ENCODE measurements around the gene SSR3.
"Not testable (repeated sequence)": the region's sequence is repeated elsewhere in the genome, so short reads cannot be mapped to it uniquely, and the experiment has no call there.

SSR3 gene

DNA sequence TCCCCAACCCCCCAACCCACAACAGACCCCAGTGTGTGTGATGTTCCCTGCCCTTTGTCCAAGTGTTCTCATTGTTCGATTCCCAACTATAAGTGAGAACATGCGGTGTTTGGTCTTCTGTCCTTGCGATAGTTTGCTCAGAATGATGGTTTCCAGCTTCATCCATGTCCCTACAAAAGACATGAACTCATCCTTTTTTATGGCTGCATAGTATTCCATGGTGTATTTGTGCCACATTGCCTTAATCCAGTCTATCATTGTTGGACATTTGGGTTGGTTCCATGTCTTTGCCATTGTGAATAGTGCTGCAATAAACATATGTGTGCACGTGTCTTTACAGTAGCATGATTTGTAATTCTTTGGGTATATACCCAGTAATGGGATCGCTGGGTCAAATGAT is 34.9 kb upstream of the SSR3 start:
- H3K27ac ChIP-seq (replicated peaks): peak overlapping the region; percentile 35
- not testable (repeated sequence) for H3K27me3 ChIP-seq (ENCODE audit: insufficient read depth, poor library complexity, severe bottlenecking); H3K4me3 ChIP-seq (replicated peaks; ENCODE audit: insufficient read depth, low read length); DNase-seq (ENCODE audit: low read depth in 1 of 2, low spot score in 1 of 2)

DNA sequence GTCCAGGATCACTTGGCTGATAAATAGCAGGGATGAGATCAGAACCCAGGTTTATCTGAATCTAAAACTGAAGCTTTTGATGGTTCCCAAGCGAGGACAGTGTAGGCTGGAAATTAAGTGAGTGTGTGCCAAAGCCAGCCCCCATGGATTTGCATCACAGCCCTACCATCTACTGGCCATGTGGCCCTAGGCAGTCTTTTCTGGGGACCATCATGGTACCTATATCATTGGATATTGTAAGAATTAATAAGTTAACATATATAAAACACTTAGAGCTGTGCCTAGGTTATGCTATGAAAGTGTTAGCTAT is 32.8 kb upstream of the SSR3 start:
- DNase-seq (ENCODE audit: low read depth in 1 of 2, low spot score in 1 of 2): no peak
- Histone ChIP-seq H3K27me3 (ENCODE audit: insufficient read depth, poor library complexity, severe bottlenecking) (no peaks in the 10 kb centered on the region), H3K27ac (replicated peaks) (peak overlapping the region; percentile 64), H3K4me3 (replicated peaks; ENCODE audit: insufficient read depth, low read length) (no peak overlapping the region)
- TF ChIP-seq POLR2AphosphoS5 (IDR thresholded peaks at IDR 0.05; ENCODE audit: low read depth): no peak
- TF ChIP-seq, protein P1, sequence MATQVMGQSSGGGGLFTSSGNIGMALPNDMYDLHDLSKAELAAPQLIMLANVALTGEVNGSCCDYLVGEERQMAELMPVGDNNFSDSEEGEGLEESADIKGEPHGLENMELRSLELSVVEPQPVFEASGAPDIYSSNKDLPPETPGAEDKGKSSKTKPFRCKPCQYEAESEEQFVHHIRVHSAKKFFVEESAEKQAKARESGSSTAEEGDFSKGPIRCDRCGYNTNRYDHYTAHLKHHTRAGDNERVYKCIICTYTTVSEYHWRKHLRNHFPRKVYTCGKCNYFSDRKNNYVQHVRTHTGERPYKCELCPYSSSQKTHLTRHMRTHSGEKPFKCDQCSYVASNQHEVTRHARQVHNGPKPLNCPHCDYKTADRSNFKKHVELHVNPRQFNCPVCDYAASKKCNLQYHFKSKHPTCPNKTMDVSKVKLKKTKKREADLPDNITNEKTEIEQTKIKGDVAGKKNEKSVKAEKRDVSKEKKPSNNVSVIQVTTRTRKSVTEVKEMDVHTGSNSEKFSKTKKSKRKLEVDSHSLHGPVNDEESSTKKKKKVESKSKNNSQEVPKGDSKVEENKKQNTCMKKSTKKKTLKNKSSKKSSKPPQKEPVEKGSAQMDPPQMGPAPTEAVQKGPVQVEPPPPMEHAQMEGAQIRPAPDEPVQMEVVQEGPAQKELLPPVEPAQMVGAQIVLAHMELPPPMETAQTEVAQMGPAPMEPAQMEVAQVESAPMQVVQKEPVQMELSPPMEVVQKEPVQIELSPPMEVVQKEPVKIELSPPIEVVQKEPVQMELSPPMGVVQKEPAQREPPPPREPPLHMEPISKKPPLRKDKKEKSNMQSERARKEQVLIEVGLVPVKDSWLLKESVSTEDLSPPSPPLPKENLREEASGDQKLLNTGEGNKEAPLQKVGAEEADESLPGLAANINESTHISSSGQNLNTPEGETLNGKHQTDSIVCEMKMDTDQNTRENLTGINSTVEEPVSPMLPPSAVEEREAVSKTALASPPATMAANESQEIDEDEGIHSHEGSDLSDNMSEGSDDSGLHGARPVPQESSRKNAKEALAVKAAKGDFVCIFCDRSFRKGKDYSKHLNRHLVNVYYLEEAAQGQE (IDR thresholded peaks at IDR 0.05; ENCODE audit: insufficient replicate concordance, low read depth): no peak
- no peak for TF ChIP-seq GABPA (IDR thresholded peaks at IDR 0.05; ENCODE audit: low read depth)
- TF ChIP-seq, protein P2, sequence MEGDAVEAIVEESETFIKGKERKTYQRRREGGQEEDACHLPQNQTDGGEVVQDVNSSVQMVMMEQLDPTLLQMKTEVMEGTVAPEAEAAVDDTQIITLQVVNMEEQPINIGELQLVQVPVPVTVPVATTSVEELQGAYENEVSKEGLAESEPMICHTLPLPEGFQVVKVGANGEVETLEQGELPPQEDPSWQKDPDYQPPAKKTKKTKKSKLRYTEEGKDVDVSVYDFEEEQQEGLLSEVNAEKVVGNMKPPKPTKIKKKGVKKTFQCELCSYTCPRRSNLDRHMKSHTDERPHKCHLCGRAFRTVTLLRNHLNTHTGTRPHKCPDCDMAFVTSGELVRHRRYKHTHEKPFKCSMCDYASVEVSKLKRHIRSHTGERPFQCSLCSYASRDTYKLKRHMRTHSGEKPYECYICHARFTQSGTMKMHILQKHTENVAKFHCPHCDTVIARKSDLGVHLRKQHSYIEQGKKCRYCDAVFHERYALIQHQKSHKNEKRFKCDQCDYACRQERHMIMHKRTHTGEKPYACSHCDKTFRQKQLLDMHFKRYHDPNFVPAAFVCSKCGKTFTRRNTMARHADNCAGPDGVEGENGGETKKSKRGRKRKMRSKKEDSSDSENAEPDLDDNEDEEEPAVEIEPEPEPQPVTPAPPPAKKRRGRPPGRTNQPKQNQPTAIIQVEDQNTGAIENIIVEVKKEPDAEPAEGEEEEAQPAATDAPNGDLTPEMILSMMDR (IDR thresholded peaks at IDR 0.05; ENCODE audit: insufficient read depth, low read length): no peak
- TF ChIP-seq SPI1 (IDR thresholded peaks at IDR 0.05; ENCODE audit: borderline replicate concordance, low read depth): no peak

DNA sequence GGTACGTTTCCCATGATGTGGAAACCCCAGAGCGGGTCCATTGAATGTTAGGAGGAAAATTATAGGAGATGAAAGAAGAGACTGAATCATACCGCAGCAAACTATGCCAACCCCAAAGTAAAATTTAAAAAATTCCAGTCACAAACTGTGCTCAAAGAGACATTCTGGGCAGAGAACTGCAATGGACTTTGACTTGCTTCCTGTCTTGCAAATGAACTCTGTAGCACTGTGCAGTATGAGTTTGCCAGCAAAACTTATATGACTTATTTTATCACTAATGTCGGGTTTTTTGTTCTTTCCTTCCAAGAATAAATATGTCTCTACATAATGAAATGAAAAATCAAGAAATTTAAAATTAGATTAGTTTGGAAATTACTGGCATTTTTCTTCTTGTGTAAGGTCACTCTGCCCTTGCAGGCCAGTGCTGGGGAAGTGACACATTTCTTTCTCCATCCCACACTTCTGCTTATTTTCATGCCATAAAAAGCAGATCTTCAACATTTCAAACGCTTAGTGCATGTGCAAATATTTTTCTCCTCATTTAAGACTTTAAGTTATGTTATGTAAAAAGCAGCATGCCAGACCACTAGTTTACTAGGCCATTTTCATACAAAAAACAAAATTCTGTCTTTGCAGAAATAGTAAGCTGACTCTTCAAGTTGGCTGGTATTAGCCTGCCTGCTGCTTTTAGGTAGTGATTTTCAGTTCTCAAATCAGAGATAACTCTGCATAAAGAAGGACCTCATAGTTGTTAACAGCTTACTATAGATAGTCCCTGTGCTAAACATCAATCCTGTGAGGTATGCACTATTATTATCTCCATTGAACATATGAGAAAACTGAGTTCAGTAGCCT is 32.2 kb upstream of the SSR3 start:
- Histone ChIP-seq H3K27me3 (ENCODE audit: insufficient read depth, poor library complexity, severe bottlenecking) (no peaks in the 10 kb centered on the region), H3K4me3 (replicated peaks; ENCODE audit: insufficient read depth, low read length) (no peak overlapping the region), H3K27ac (replicated peaks) (peak overlapping the region; percentile 64)
- peak in 1 of 2 experiments; percentile 65 for DNase-seq (ENCODE audit: low read depth in 1 of 2, low spot score in 1 of 2)
- peak; percentile 97 for TF ChIP-seq SPI1 (IDR thresholded peaks at IDR 0.05; ENCODE audit: borderline replicate concordance, low read depth)
- no peak for TF ChIP-seq GABPA (IDR thresholded peaks at IDR 0.05; ENCODE audit: low read depth)
- TF ChIP-seq, protein P1 (IDR thresholded peaks at IDR 0.05; ENCODE audit: insufficient replicate concordance, low read depth): no peak
- TF ChIP-seq, protein P2 (IDR thresholded peaks at IDR 0.05; ENCODE audit: insufficient read depth, low read length): no peak

DNA sequence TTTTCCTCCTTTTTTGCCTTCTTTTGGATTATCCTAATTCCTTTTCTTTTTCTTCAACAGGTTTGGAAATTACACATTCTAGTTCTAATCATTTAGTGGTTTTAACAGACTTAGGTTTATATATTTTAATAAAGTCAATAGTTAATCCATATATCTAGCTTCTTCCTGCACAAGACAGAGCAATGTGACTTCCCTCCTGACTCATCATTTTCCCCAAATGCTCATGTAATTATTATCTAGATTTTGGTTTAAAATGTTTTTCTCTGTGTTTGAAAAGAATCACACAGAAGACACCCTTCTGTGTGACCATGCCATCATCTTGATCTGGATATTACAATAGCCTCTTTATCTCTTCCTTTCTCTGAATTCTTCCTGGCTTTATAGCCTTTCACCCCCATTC is 28.6 kb upstream of the SSR3 start:
- Histone ChIP-seq H3K27ac (replicated peaks) (no peak overlapping the region), H3K4me3 (replicated peaks; ENCODE audit: insufficient read depth, low read length) (no peak overlapping the region), H3K27me3 (ENCODE audit: insufficient read depth, poor library complexity, severe bottlenecking) (no peaks in the 10 kb centered on the region)
- TF ChIP-seq, protein P1 (IDR thresholded peaks at IDR 0.05; ENCODE audit: insufficient replicate concordance, low read depth): no peak
- TF ChIP-seq GABPA (IDR thresholded peaks at IDR 0.05; ENCODE audit: low read depth) (no peak), POLR2AphosphoS5 (IDR thresholded peaks at IDR 0.05; ENCODE audit: low read depth) (no peak), SPI1 (IDR thresholded peaks at IDR 0.05; ENCODE audit: borderline replicate concordance, low read depth) (no peak)
- TF ChIP-seq, protein P2 (IDR thresholded peaks at IDR 0.05; ENCODE audit: insufficient read depth, low read length): no peak
- no peak for DNase-seq (ENCODE audit: low read depth in 1 of 2, low spot score in 1 of 2)

Data from HL-60 (cell line).